ENCODE results near the gene KLHL18.
"Not testable (repeated sequence)": the region's sequence is repeated elsewhere in the genome, so short reads cannot be mapped to it uniquely, and the experiment has no call there.

Gene KLHL18

GRCh38 chr3:47251689-47252088, 31.1 kb upstream of the KLHL18 start:
- Histone ChIP-seq H3K9me3 (ENCODE audit: severe bottlenecking) (no peaks in the 10 kb centered on the region), H3K27me3 (ENCODE audit: insufficient read depth, poor library complexity, severe bottlenecking) (no peaks in the 10 kb centered on the region), H3K4me3 (ENCODE audit: severe bottlenecking) (no peak overlapping the region), H3K36me3 (ENCODE audit: low read depth) (no peaks in the 10 kb centered on the region), H3K4me1 (ENCODE audit: insufficient read depth, poor library complexity, severe bottlenecking) (no peaks in the 10 kb centered on the region), H3K27ac (ENCODE audit: poor library complexity, severe bottlenecking) (no peak overlapping the region)
- DNase-seq (ENCODE audit: low spot score) (no peak), ATAC-seq (ENCODE audit: low read depth) (no peak)
- no peak for TF ChIP-seq CTCF (IDR thresholded peaks at IDR 0.05; ENCODE audit: poor library complexity, severe bottlenecking)

- not testable (repeated sequence) for H3K4me1 ChIP-seq (ENCODE audit: insufficient read depth, poor library complexity, severe bottlenecking); H3K27ac ChIP-seq (ENCODE audit: poor library complexity, severe bottlenecking); H3K27me3 ChIP-seq (ENCODE audit: insufficient read depth, poor library complexity, severe bottlenecking); H3K4me3 ChIP-seq (ENCODE audit: severe bottlenecking); ATAC-seq (ENCODE audit: low read depth); H3K36me3 ChIP-seq (ENCODE audit: low read depth); DNase-seq (ENCODE audit: low spot score); H3K9me3 ChIP-seq (ENCODE audit: severe bottlenecking)
Observed at GRCh38 chr3:47256331-47256730, 26.4 kb upstream of the KLHL18 start.

GRCh38 chr3:47259114-47259513, 23.6 kb upstream of the KLHL18 start:
- DNase-seq (ENCODE audit: low spot score) (no peak), ATAC-seq (ENCODE audit: low read depth) (no peak)
- no peaks in the 10 kb centered on the region for H3K36me3 ChIP-seq (ENCODE audit: low read depth)
- no peak overlapping the region for H3K27ac ChIP-seq (ENCODE audit: poor library complexity, severe bottlenecking)
- H3K4me3 ChIP-seq (ENCODE audit: severe bottlenecking), result no peak overlapping the region
- no peaks in the 10 kb centered on the region for H3K9me3 ChIP-seq (ENCODE audit: severe bottlenecking)
- H3K27me3 ChIP-seq (ENCODE audit: insufficient read depth, poor library complexity, severe bottlenecking), result no peaks in the 10 kb centered on the region
- H3K4me1 ChIP-seq (ENCODE audit: insufficient read depth, poor library complexity, severe bottlenecking), result no peaks in the 10 kb centered on the region
- no peak for TF ChIP-seq CTCF (IDR thresholded peaks at IDR 0.05; ENCODE audit: poor library complexity, severe bottlenecking)

DNA sequence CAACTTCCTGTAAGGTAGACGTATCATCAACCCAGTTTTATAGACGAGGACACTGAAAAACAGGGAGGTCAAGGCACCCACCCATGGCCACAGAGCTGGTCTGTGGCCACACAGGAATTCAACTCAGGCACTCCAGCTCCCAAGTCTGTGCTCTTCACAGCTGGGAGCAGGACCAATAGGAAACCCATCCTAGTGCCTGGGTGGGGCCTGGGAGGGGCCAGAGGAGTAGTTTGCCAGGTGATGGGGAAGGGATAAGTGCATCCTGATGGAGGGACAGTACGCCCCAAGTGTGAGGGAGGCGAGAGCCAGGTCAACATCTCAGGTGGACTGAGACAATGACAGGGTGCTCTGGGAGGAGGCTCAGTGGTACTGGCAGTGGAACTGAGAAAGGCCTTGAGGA, 22.1 kb upstream of the KLHL18 start:
- ATAC-seq (ENCODE audit: low read depth), result no peak
- H3K27ac ChIP-seq (ENCODE audit: poor library complexity, severe bottlenecking), result no peak overlapping the region
- no peak overlapping the region for H3K4me3 ChIP-seq (ENCODE audit: severe bottlenecking)
- no peak for DNase-seq (ENCODE audit: low spot score)
- no peaks in the 10 kb centered on the region for H3K36me3 ChIP-seq (ENCODE audit: low read depth)
- no peaks in the 10 kb centered on the region for H3K27me3 ChIP-seq (ENCODE audit: insufficient read depth, poor library complexity, severe bottlenecking)
- no peaks in the 10 kb centered on the region for H3K9me3 ChIP-seq (ENCODE audit: severe bottlenecking)
- no peak for TF ChIP-seq CTCF (IDR thresholded peaks at IDR 0.05; ENCODE audit: poor library complexity, severe bottlenecking)
- no peaks in the 10 kb centered on the region for H3K4me1 ChIP-seq (ENCODE audit: insufficient read depth, poor library complexity, severe bottlenecking)

DNA sequence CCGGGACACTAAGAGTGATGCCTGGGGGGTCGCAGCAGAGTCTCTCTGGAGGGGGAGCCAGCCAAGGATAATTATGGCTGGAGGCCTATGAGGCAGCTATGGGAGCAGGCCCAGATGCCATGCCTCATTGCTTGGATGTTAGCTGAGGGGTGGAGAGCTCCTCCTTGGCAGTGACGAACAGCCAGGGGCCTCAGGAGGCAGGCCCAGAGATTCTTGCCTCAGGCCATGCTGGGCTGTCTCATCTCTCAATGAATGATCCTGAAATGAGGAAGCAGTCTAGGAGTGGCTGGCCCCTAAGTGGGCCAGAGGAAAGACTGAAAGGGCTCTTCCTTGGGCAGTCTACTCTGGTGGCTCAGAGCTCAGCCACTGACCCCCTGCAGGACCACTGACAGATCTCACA, 21.4 kb upstream of the KLHL18 start:
- Histone ChIP-seq H3K27ac (ENCODE audit: poor library complexity, severe bottlenecking) (no peak overlapping the region), H3K4me1 (ENCODE audit: insufficient read depth, poor library complexity, severe bottlenecking) (peaks cover 3% of the 10 kb centered on the region), H3K27me3 (ENCODE audit: insufficient read depth, poor library complexity, severe bottlenecking) (no peaks in the 10 kb centered on the region), H3K4me3 (ENCODE audit: severe bottlenecking) (no peak overlapping the region), H3K9me3 (ENCODE audit: severe bottlenecking) (no peaks in the 10 kb centered on the region), H3K36me3 (ENCODE audit: low read depth) (no peaks in the 10 kb centered on the region)
- no peak for DNase-seq (ENCODE audit: low spot score)
- TF ChIP-seq CTCF (IDR thresholded peaks at IDR 0.05; ENCODE audit: poor library complexity, severe bottlenecking), result no peak
- ATAC-seq (ENCODE audit: low read depth), result peak; percentile 80
